ENCODE results near the gene SEC62.

DNA sequence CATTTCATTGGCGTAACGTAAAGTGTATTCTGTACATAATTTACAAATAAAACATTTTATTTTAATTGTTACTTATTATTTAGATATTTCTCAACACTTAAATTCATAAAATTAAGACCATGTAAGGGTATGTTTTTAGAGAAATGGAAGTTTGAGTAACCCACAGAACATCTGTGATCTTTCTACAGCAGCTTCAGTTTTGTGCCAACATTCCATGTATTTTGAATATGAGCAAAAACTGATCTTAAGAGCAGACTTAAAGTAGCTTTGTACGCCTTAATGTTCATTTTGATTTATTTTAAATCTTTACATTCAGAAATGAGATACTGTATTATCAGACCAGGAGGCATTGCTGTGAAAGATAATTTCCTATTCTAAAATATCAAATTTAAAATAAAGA lies 27.2 kb downstream of the SEC62 start:
- TF ChIP-seq, protein P1, sequence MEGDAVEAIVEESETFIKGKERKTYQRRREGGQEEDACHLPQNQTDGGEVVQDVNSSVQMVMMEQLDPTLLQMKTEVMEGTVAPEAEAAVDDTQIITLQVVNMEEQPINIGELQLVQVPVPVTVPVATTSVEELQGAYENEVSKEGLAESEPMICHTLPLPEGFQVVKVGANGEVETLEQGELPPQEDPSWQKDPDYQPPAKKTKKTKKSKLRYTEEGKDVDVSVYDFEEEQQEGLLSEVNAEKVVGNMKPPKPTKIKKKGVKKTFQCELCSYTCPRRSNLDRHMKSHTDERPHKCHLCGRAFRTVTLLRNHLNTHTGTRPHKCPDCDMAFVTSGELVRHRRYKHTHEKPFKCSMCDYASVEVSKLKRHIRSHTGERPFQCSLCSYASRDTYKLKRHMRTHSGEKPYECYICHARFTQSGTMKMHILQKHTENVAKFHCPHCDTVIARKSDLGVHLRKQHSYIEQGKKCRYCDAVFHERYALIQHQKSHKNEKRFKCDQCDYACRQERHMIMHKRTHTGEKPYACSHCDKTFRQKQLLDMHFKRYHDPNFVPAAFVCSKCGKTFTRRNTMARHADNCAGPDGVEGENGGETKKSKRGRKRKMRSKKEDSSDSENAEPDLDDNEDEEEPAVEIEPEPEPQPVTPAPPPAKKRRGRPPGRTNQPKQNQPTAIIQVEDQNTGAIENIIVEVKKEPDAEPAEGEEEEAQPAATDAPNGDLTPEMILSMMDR (conservative IDR thresholded peaks at IDR 0.05 in 1 of 2, IDR thresholded peaks at IDR 0.05 in 1 of 2; ENCODE audit: extremely low read depth in 1 of 2, insufficient read depth in 1 of 2, low read depth in 1 of 2, low read length in 2 of 2), result no peak
- no peak for TF ChIP-seq EZH2 (IDR thresholded peaks at IDR 0.05; ENCODE audit: borderline replicate concordance, low read length)

Measured in mammary epithelial cell (primary cell).